ENCODE data around the gene NANOG. TPM values are rescaled to one million over a fixed set of nuclear protein-coding genes. Genes with fewer than 3 reads are reported as not detected.
"Not testable (repeated sequence)": the region's sequence is repeated elsewhere in the genome, so short reads cannot be mapped to it uniquely, and the experiment has no call there.

Gene NANOG
- total and polyA plus RNA-seq, 2 of the 8 experiments (the other 6 are each of a cell fraction or from before 2014, with no cell fraction given): 53.7 to 231 TPM

- CTCF ChIA-PET (ENCODE audit: partially characterized antibody): interaction anchor here (1.1 to 2.6 kb wide), 2 partner anchors 16 to 85 kb away, joined by 4 to 8 read pairs; no protein-coding TSS in a partner anchor
These were observed 58.9 kb downstream of the NANOG start for GRCh38 chr12:7848098-7848422.

More at GRCh38 chr12:7848098-7848422, 58.9 kb downstream of the NANOG start:
- FAIRE-seq; H3K23ac ChIP-seq (ENCODE audit: insufficient read length); POLR2A ChIA-PET (ENCODE audit: partially characterized antibody); H2BK5ac ChIP-seq (ENCODE audit: low read depth, low read length); H3K4me1 ChIP-seq (replicated peaks in 1 of 4; ENCODE audit: control insufficient read depth in 3 of 4, insufficient read depth in 4 of 4, low read length in 3 of 4); H3K36me3 ChIP-seq (ENCODE audit: control insufficient read depth in 2 of 4, insufficient read depth in 4 of 4, low read length in 3 of 4); H3K27me3 ChIP-seq (replicated peaks in 1 of 4; ENCODE audit: control insufficient read depth in 3 of 4, extremely low read depth in 1 of 4, insufficient read depth in 3 of 4, low read length in 3 of 4); H2AFZ ChIP-seq (ENCODE audit: low read length); H2BK12ac ChIP-seq (ENCODE audit: low read depth, low read length); H2BK20ac ChIP-seq (ENCODE audit: low read length); H3K14ac ChIP-seq (ENCODE audit: insufficient read length); H3K27ac ChIP-seq (ENCODE audit: low read depth, low read length); H3K9me3 ChIP-seq (ENCODE audit: insufficient read depth in 2 of 2, low read depth in 1 of 2, low read length in 1 of 2); H3K23me2 ChIP-seq (ENCODE audit: low read depth, low read length); DNase-seq (ENCODE audit: low read depth in 1 of 2, low spot score in 2 of 2); H3K4ac ChIP-seq (replicated peaks; ENCODE audit: insufficient read length, low read depth, low read length); H3K9ac ChIP-seq (replicated peaks in 1 of 4; ENCODE audit: extremely low read depth in 1 of 4, low read depth in 3 of 4, low read length in 3 of 4); H2BK15ac ChIP-seq (ENCODE audit: low read length); H3K79me1 ChIP-seq (ENCODE audit: low read depth, low read length); H4K5ac ChIP-seq (ENCODE audit: insufficient read length, low read depth, low read length); H4K91ac ChIP-seq (replicated peaks; ENCODE audit: insufficient read length, low read length); H3K79me2 ChIP-seq (ENCODE audit: control insufficient read depth in 1 of 2, insufficient read depth in 2 of 2, low read length in 2 of 2); H2AK5ac ChIP-seq (ENCODE audit: low read depth, low read length); H3K56ac ChIP-seq (replicated peaks; ENCODE audit: insufficient read length, low read depth, low read length); H2BK120ac ChIP-seq (replicated peaks; ENCODE audit: low read depth, low read length); H3K4me3 ChIP-seq (ENCODE audit: extremely low read depth in 1 of 4, insufficient read depth in 2 of 4, low read depth in 3 of 4, low read length in 4 of 4); H4K20me1 ChIP-seq (replicated peaks in 1 of 2; ENCODE audit: control insufficient read depth in 1 of 2, insufficient read depth in 2 of 2, low read length in 2 of 2); H3K18ac ChIP-seq (ENCODE audit: extremely low read depth, low read length); H4K8ac ChIP-seq (ENCODE audit: extremely low read depth, insufficient read depth, low read length): not testable (repeated sequence)
- 54% methylated on average over 2 of the region's 2 CpGs; no CpG with 5 or more reads in 1 of the 2 experiments for WGBS, 2 experiments (ENCODE audit: extremely low coverage in 1 of 2, insufficient coverage in 1 of 2, insufficient read length in 1 of 2, insufficient replicate concordance in 2 of 2, low coverage in 1 of 2, low lambda C conversion rate in 2 of 2, missing lambda C conversion rate in 1 of 2)
- H3K4me2 ChIP-seq (ENCODE audit: insufficient read depth in 1 of 2, low read depth in 2 of 2, low read length in 2 of 2): 0 out of 4 replicates have a peak overlapping the region, but pooled peaks of 1 of the 2 experiments have one; percentile 22

Small RNA genes lying within 50 kb of the gene (small RNA-seq; reads per million reads assigned to genes)
- gene RF00019 (ENCODE audit: insufficient read depth): not detected

Other genes starting within 250 kb of the NANOG start
- gene APOBEC1, start 123.5 kb upstream of the NANOG start, total RNA-seq (2021; fragmentation: NEBNext Ultra II Directional; extraction: Animal tissue kit (Norgen Biotek cat#: 25700)): not detected in 2 replicates
- gene APOBEC1, start 123.5 kb upstream of the NANOG start, polyA plus RNA-seq (2011; rRNA removed): not detected in 2 replicates
- gene GDF3, start 93.6 kb upstream of the NANOG start, total RNA-seq (2021; fragmentation: NEBNext Ultra II Directional; extraction: Animal tissue kit (Norgen Biotek cat#: 25700)): 12.6 and 16.8 TPM in 2 replicates
- gene GDF3, start 93.6 kb upstream of the NANOG start, polyA plus RNA-seq (2011; rRNA removed): 4.1 and 4.3 TPM in 2 replicates
- gene DPPA3, start 78.0 kb upstream of the NANOG start, total RNA-seq (2021; fragmentation: NEBNext Ultra II Directional; extraction: Animal tissue kit (Norgen Biotek cat#: 25700)): 1.2 and 1.6 TPM in 2 replicates
- gene DPPA3, start 78.0 kb upstream of the NANOG start, polyA plus RNA-seq (2011; rRNA removed): 0.11 and 0.30 TPM in 2 replicates
- 0.76 TPM in 1 of 2 replicates, not detected in the other for gene CLEC4C, start 42.0 kb upstream of the NANOG start, total RNA-seq (2021; fragmentation: NEBNext Ultra II Directional; extraction: Animal tissue kit (Norgen Biotek cat#: 25700))
- 0.13 TPM in 1 of 2 replicates, not detected in the other for gene CLEC4C, start 42.0 kb upstream of the NANOG start, polyA plus RNA-seq (2011; rRNA removed)
- gene NANOGNB, start 24.2 kb upstream of the NANOG start, total RNA-seq (2021; fragmentation: NEBNext Ultra II Directional; extraction: Animal tissue kit (Norgen Biotek cat#: 25700)): not detected in 2 replicates
- gene NANOGNB, start 24.2 kb upstream of the NANOG start, polyA plus RNA-seq (2011; rRNA removed): not detected in 2 replicates
- 18.2 and 19.3 TPM in 2 replicates for gene SLC2A14, start 83.5 kb downstream of the NANOG start, total RNA-seq (2021; fragmentation: NEBNext Ultra II Directional; extraction: Animal tissue kit (Norgen Biotek cat#: 25700))
- 10.1 and 11.1 TPM in 2 replicates for gene SLC2A14, start 83.5 kb downstream of the NANOG start, polyA plus RNA-seq (2011; rRNA removed)
- gene SLC2A3, start 146.8 kb downstream of the NANOG start, total RNA-seq (2021; fragmentation: NEBNext Ultra II Directional; extraction: Animal tissue kit (Norgen Biotek cat#: 25700)): 664 and 688 TPM in 2 replicates
- 323 and 417 TPM in 2 replicates for gene SLC2A3, start 146.8 kb downstream of the NANOG start, polyA plus RNA-seq (2011; rRNA removed)
- gene FOXJ2, start 243.3 kb downstream of the NANOG start, total RNA-seq (2021; fragmentation: NEBNext Ultra II Directional; extraction: Animal tissue kit (Norgen Biotek cat#: 25700)): 8.2 and 9.3 TPM in 2 replicates
- 4.2 and 6.2 TPM in 2 replicates for gene FOXJ2, start 243.3 kb downstream of the NANOG start, polyA plus RNA-seq (2011; rRNA removed)

Data from H1 (cell line).